Prostate gland (tissue), 2 donors: ENCODE results near the gene RRP7A. TPM values are rescaled to one million over a fixed set of nuclear protein-coding genes. Genes with fewer than 3 reads are reported as not detected.

Experiments
- small RNA-seq, 2 donors: library from RNA; depleted of rRNA; stranded (forward); fragments of <200 nt; gene quantifications; one replicate each; pipeline ENCODE3, GENCODE V24; 2016
- total RNA-seq, 2 donors: library from RNA; depleted of rRNA; stranded (reverse); fragments of >200 nt; gene quantifications; one replicate each; pipeline ENCODE4 v1.1.0, GENCODE V29; 2016

RRP7A gene
- total RNA-seq, 2 donors from 2014 or later: 32.4 to 41.5 TPM

Small RNA genes lying within 50 kb of the gene (small RNA-seq; reads per million reads assigned to genes)
- gene RN7SKP80: 0 reads per million in 2 donors
- gene RNU6-513P: 0 reads per million in 2 donors

Other genes with a start within 250 kb of the RRP7A start
- gene TCF20, start 249.1 kb downstream of the RRP7A start, total RNA-seq: 10 to 100 TPM; 43.9 to 47.3 TPM
- 1 to 10 TPM in 1 of 2 donors, under 1 TPM in 1; 0.36 to 2.4 TPM for gene NFAM1, start 87.4 kb downstream of the RRP7A start, total RNA-seq
- gene SERHL2, start 34.2 kb upstream of the RRP7A start, total RNA-seq: 10 to 100 TPM; 10.2 to 54.7 TPM
- gene POLDIP3, start 95.1 kb upstream of the RRP7A start, total RNA-seq: 10 to 100 TPM; 46.4 to 62.6 TPM
- gene ATP5MGL, start 120.8 kb upstream of the RRP7A start, total RNA-seq: not detected
- gene CYB5R3, start 129.6 kb upstream of the RRP7A start, total RNA-seq: 100 to 1,000 TPM; 125 to 455 TPM
- gene A4GALT, start 201.1 kb upstream of the RRP7A start, total RNA-seq: 10 to 100 TPM; 34.7 to 40.0 TPM